A549 (cell line): Measurements from ENCODE around the gene RTEL1.

Experiments used
- BHLHE40 ChIP-seq: IDR thresholded peaks from 2 replicates; pipeline ENCODE4 v1.6.1; 2012; ENCODE audit warnings: low read depth, low read length, inconsistent platforms
- EP300 ChIP-seq, 2 experiments: fragments of >200 bp; sonication (Bioruptor Twin); formaldehyde crosslinking; IDR thresholded peaks; 2 replicates in 1 of 2; 3 replicates in 1 of 2; pipeline ENCODE4 v1.6.1; 2016 to 2017
- HMGXB4 ChIP-seq: fragments of 250-450 bp; sonication (Bioruptor Pico); IDR thresholded peaks from 2 replicates; pipeline ENCODE4 v1.5.0; 2021; ENCODE audit warnings: mild to moderate bottlenecking, moderate library complexity, borderline replicate concordance
- JUNB ChIP-seq: fragments of >200 bp; sonication (Bioruptor Twin); formaldehyde crosslinking; IDR thresholded peaks from 2 replicates; pipeline ENCODE4 v1.6.1; 2016
- MAX ChIP-seq: IDR thresholded peaks from 2 replicates; pipeline ENCODE4 v1.6.1; 2012
- TF ChIP-seq, protein P1 (sequence below): fragments of >200 bp; sonication (Bioruptor Twin); formaldehyde crosslinking; IDR thresholded peaks from 3 replicates; pipeline ENCODE4 v1.5.1; 2016

DNA sequence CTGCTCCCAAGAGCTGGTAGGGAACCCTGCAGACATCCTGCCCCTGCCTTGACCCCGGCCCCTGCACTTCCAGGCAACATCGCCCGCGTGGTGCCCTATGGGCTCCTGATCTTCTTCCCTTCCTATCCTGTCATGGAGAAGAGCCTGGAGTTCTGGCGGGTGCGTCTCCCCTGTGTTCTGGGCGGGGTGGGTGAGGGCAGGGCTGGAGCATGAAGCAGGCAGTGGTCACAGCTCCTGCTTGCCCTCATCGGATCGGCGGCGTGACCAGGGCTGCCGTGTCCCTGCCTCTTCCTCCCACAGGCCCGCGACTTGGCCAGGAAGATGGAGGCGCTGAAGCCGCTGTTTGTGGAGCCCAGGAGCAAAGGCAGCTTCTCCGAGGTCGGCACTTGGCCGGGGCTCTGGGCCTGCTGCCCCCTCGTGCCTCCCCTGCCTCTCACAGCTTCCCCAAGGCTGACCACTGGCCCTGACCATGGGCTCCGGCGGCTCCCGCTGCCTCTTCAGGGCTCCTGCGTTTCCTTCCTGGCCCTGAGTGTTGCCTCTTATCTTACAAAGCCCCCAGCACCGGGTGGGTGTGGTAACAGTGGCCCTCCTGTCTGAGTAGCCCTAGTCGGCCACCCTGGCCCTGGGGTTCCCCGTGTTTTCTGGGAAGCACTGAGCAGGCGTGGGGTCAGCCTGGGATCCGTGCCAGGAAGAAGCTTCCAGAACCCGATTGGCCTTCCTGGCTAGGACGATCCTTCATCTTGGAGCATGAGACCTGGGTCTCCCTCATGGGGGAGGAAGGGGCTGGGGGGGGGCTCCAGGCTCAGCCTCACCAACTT is 30.3 kb downstream of the RTEL1 start:
- no peak for TF ChIP-seq HMGXB4 (CRISPR knock-in tag)
- TF ChIP-seq, protein P1, sequence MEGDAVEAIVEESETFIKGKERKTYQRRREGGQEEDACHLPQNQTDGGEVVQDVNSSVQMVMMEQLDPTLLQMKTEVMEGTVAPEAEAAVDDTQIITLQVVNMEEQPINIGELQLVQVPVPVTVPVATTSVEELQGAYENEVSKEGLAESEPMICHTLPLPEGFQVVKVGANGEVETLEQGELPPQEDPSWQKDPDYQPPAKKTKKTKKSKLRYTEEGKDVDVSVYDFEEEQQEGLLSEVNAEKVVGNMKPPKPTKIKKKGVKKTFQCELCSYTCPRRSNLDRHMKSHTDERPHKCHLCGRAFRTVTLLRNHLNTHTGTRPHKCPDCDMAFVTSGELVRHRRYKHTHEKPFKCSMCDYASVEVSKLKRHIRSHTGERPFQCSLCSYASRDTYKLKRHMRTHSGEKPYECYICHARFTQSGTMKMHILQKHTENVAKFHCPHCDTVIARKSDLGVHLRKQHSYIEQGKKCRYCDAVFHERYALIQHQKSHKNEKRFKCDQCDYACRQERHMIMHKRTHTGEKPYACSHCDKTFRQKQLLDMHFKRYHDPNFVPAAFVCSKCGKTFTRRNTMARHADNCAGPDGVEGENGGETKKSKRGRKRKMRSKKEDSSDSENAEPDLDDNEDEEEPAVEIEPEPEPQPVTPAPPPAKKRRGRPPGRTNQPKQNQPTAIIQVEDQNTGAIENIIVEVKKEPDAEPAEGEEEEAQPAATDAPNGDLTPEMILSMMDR: no peak
- no peak for TF ChIP-seq JUNB
- TF ChIP-seq BHLHE40: no peak
- no peak for TF ChIP-seq MAX
- TF ChIP-seq EP300 (IDR thresholded peaks at IDR 0.05): no peak
